ENCODE measurements around the gene EDDM3A.

EDDM3A gene

DNA sequence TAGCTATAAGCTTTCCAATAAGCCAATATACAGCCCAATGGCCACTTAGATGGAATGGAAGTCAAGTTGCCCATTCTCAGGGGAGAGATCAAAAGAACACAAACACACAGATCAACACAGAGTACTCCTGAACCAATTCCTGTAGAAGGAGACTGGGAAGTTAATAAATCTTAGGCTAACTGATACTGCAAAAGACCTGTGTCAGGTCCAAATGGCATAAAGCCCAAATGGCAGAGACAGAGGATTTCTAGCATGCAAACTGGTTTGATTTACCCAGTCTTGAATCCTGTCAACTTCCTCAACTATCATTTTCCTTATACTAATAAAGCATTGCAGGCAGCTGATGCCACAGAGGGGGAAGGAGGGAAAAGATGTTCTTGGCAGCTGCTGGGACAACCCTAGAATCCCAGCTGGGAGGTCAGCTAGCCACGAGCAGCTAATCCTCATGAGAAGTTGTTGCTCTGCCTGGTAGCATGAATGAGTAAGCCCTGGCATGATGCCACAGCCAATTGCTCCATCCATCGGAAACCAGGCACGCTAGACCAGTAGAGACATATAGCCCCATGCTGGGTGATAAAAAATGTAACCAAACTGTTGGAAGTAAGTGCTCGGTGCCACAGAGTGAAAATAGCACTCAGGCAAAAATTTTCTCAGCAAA lies 31.0 kb upstream of the EDDM3A start:
- TF ChIP-seq ZBTB7A (IDR thresholded peaks at IDR 0.05; ENCODE audit: low read depth) (no peak), CREB1 (IDR thresholded peaks at IDR 0.05; ENCODE audit: low read depth) (no peak), RAD21 (IDR thresholded peaks at IDR 0.05; ENCODE audit: low read depth) (no peak), TEAD4 (IDR thresholded peaks at IDR 0.05) (no peak), EP300 (IDR thresholded peaks at IDR 0.05; ENCODE audit: borderline replicate concordance) (no peak), MAX (IDR thresholded peaks at IDR 0.05) (no peak), CEBPB (IDR thresholded peaks at IDR 0.05) (no peak), FOXM1 (IDR thresholded peaks at IDR 0.05; ENCODE audit: borderline replicate concordance, low read depth) (no peak), USF1 (IDR thresholded peaks at IDR 0.05) (no peak), TAF1 (IDR thresholded peaks at IDR 0.05; ENCODE audit: low read depth) (no peak), EGR1 (IDR thresholded peaks at IDR 0.05) (no peak), NFIC (IDR thresholded peaks at IDR 0.05) (no peak), REST (IDR thresholded peaks at IDR 0.05; ENCODE audit: low read depth) (no peak), YY1 (IDR thresholded peaks at IDR 0.05; ENCODE audit: low read depth) (no peak), TCF12 (IDR thresholded peaks at IDR 0.05; ENCODE audit: low read depth) (no peak)

DNA sequence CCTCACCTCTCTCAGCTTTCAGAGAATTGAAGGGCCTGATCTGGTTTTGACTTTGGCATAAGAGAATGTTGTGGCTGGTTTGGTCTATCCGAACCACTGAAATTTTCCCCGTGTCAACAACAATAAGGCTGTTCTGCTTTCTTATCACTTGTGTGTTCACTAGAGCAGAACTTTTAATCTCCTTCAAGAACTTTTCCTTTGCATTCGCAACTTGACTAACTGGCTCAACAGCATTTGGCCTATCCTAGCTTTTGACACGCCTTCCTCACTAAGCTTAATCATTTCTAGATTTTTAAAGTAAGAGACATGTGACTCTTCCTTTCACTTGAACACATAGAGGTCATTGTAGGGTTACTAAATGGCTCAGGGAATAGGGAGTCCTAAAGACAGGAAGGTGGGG lies 25.9 kb upstream of the EDDM3A start:
- TF ChIP-seq CEBPB (IDR thresholded peaks at IDR 0.05) (no peak), TEAD4 (IDR thresholded peaks at IDR 0.05) (no peak), REST (IDR thresholded peaks at IDR 0.05; ENCODE audit: low read depth) (no peak), USF1 (IDR thresholded peaks at IDR 0.05) (no peak), CREB1 (IDR thresholded peaks at IDR 0.05; ENCODE audit: low read depth) (no peak), EGR1 (IDR thresholded peaks at IDR 0.05) (no peak), NFIC (IDR thresholded peaks at IDR 0.05) (no peak), RAD21 (IDR thresholded peaks at IDR 0.05; ENCODE audit: low read depth) (no peak), YY1 (IDR thresholded peaks at IDR 0.05; ENCODE audit: low read depth) (no peak), FOXM1 (IDR thresholded peaks at IDR 0.05; ENCODE audit: borderline replicate concordance, low read depth) (no peak), TAF1 (IDR thresholded peaks at IDR 0.05; ENCODE audit: low read depth) (no peak), ZBTB7A (IDR thresholded peaks at IDR 0.05; ENCODE audit: low read depth) (no peak), TCF12 (IDR thresholded peaks at IDR 0.05; ENCODE audit: low read depth) (no peak), EP300 (IDR thresholded peaks at IDR 0.05; ENCODE audit: borderline replicate concordance) (no peak), MAX (IDR thresholded peaks at IDR 0.05) (no peak)

DNA sequence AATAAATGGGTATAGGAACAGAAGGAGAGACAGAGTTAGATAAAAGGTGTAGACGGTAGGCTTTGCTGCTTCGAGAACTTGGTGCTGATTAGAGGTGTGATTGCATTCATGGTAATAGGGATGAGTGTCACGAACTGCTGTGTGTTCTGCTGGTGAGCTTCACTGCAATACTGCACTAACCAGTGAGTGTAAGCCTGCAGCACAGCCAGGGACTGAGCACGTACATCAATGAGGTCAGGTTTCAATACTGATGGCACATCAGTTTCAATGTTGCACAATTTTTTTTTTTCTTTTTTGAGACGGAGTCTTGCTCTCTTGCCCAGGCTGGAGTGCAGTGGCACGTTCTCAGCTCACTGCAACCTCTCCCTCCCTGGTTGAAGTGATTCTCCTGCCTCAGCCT lies 24.9 kb upstream of the EDDM3A start:
- TF ChIP-seq CEBPB (IDR thresholded peaks at IDR 0.05) (no peak), EGR1 (IDR thresholded peaks at IDR 0.05) (no peak), EP300 (IDR thresholded peaks at IDR 0.05; ENCODE audit: borderline replicate concordance) (no peak), USF1 (IDR thresholded peaks at IDR 0.05) (no peak), FOXM1 (IDR thresholded peaks at IDR 0.05; ENCODE audit: borderline replicate concordance, low read depth) (no peak), TCF12 (IDR thresholded peaks at IDR 0.05; ENCODE audit: low read depth) (no peak), RAD21 (IDR thresholded peaks at IDR 0.05; ENCODE audit: low read depth) (no peak), TAF1 (IDR thresholded peaks at IDR 0.05; ENCODE audit: low read depth) (no peak), MAX (IDR thresholded peaks at IDR 0.05) (no peak)

DNA sequence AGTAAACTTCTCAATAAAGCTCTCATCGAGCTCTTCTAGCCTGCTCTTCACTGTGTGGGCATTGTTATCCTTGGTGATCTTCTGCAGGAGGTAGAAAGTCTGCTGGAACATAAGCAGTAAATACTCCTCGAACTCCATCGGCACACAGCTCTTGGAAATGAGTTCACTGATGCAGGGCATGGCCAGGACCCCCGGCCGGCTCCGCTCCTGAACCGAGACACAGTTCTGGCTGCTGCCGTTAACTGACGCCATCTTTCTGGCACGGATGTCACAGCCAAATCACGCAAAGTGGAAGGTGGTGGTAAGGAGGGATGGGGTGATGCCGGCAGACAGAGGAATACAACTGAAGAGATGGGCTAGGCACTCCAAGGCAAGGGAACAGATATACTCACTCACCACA lies 23.7 kb upstream of the EDDM3A start:
- TF ChIP-seq CREB1 (IDR thresholded peaks at IDR 0.05; ENCODE audit: low read depth) (no peak), TCF12 (IDR thresholded peaks at IDR 0.05; ENCODE audit: low read depth) (no peak), NFIC (IDR thresholded peaks at IDR 0.05) (no peak), RAD21 (IDR thresholded peaks at IDR 0.05; ENCODE audit: low read depth) (no peak), EGR1 (IDR thresholded peaks at IDR 0.05) (no peak), YY1 (IDR thresholded peaks at IDR 0.05; ENCODE audit: low read depth) (no peak), MAX (IDR thresholded peaks at IDR 0.05) (no peak), REST (IDR thresholded peaks at IDR 0.05; ENCODE audit: low read depth) (no peak), EP300 (IDR thresholded peaks at IDR 0.05; ENCODE audit: borderline replicate concordance) (no peak), TEAD4 (IDR thresholded peaks at IDR 0.05) (no peak), CEBPB (IDR thresholded peaks at IDR 0.05) (no peak), USF1 (IDR thresholded peaks at IDR 0.05) (no peak), ZBTB7A (IDR thresholded peaks at IDR 0.05; ENCODE audit: low read depth) (no peak)
